Spinal cord (tissue), 4 donors: Measurements from ENCODE around the gene UFL1. TPM values are rescaled to one million over a fixed set of nuclear protein-coding genes. Genes with fewer than 3 reads are reported as not detected.

Source experiments
- polyA plus RNA-seq, 2 donors: library from polyadenylated mRNA; unstranded; fragments of 120-200 nt; gene quantifications; one replicate each; pipeline ENCODE4 v1.2.1, GENCODE V29; 2013; ENCODE audit not compliant: insufficient read length in 2 of 2
- total RNA-seq, 2 donors: library from RNA; depleted of rRNA in 1 of 2; stranded (reverse); fragments of 120-200 nt in 1 of 2; fragments of >200 nt in 1 of 2; gene quantifications; one replicate each; pipeline versions ENCODE4 v1.2.3 to v1.2.4, GENCODE V29; 2013 to 2014

Gene UFL1
- total and polyA plus RNA-seq, 4 donors: 20.0 to 40.6 (median 27.9) TPM

Other genes starting within 250 kb of the UFL1 start
- 1 to 10 TPM; 4.7 to 6.5 TPM for gene FHL5, start 41.3 kb downstream of the UFL1 start, total RNA-seq
- gene FHL5, start 41.3 kb downstream of the UFL1 start, polyA plus RNA-seq: 1 to 10 TPM in 1 of 2 donors, under 1 TPM in 1; 0.83 to 1.8 TPM